Glutamatergic neuron (in vitro differentiated cells): Measurements from ENCODE around the gene VPS16. TPM values are rescaled to one million over a fixed set of nuclear protein-coding genes. Genes with fewer than 3 reads are reported as not detected.

ENCODE experiments used
- DNase-seq: peaks from one replicate; pipeline ENCODE4 v3.0.0; 2022
- H3K27ac Mint-ChIP-seq: one replicate; pipeline ENCODE4 v1.8.0; 2020; ENCODE audit warnings: mild to moderate bottlenecking, mixed read lengths, inconsistent platforms; ENCODE audit not compliant: unreplicated experiment
- H3K27me3 Mint-ChIP-seq: one replicate; pipeline ENCODE4 v1.8.0; 2020; ENCODE audit warnings: mild to moderate bottlenecking, moderate library complexity, mixed read lengths, inconsistent platforms; ENCODE audit not compliant: unreplicated experiment
- H3K36me3 Mint-ChIP-seq: one replicate; pipeline ENCODE4 v1.8.0; 2020; ENCODE audit warnings: mild to moderate bottlenecking, mixed read lengths, inconsistent platforms; ENCODE audit not compliant: unreplicated experiment
- H3K4me1 Mint-ChIP-seq: one replicate; pipeline ENCODE4 v1.8.0; 2020; ENCODE audit warnings: mild to moderate bottlenecking, low read depth, mixed read lengths, inconsistent platforms; ENCODE audit not compliant: unreplicated experiment
- H3K4me3 Mint-ChIP-seq: one replicate; pipeline ENCODE4 v1.8.0; 2020; ENCODE audit warnings: mild to moderate bottlenecking, mixed read lengths, inconsistent platforms; ENCODE audit not compliant: unreplicated experiment
- H3K9me3 Mint-ChIP-seq: one replicate; pipeline ENCODE4 v1.8.0; 2020; ENCODE audit warnings: mild to moderate bottlenecking, moderate library complexity, mixed read lengths, inconsistent platforms; ENCODE audit not compliant: unreplicated experiment
- total RNA-seq: library from RNA; stranded (reverse); fragmentation: NEBNext Ultra II Directional; extraction: Animal tissue kit (Norgen Biotek cat#: 25700); gene quantifications from one replicate; pipeline ENCODE4 v1.2.1, GENCODE V29; 2021; ENCODE audit not compliant: unreplicated experiment
- TF ChIP-seq, protein P1 (sequence below): fragments of 200-600 bp; sonication (generic); IDR thresholded peaks from one replicate; pipeline ENCODE4 v1.5.0; 2021; ENCODE audit not compliant: partially characterized antibody, unreplicated experiment

The VPS16 gene
- total RNA-seq, 1 donor from 2014 or later = 46.3 TPM

DNA sequence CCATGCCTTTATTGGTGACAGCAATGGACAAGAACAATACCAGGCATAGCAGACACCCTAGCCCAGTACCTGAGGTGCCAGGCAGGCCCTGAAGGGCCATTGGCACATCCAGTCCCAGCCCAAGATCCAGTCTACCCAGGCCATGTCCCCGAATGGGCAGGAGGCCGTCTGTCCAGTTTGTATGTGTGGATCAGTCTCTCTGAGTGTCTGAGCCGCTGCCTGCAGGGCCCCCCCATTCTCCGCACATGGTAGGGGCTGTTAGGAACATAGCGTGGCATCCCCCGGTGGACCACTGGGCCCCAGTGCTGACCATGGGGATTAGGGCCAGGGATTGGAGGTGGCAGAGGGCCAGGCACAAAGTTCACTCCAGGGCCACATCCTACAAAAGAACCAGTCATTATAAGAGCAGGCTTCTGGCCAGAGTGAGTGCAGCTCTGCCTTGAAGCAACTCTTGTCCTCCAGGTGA, 5.2 kb upstream of the VPS16 start:
- TF ChIP-seq, protein P1, sequence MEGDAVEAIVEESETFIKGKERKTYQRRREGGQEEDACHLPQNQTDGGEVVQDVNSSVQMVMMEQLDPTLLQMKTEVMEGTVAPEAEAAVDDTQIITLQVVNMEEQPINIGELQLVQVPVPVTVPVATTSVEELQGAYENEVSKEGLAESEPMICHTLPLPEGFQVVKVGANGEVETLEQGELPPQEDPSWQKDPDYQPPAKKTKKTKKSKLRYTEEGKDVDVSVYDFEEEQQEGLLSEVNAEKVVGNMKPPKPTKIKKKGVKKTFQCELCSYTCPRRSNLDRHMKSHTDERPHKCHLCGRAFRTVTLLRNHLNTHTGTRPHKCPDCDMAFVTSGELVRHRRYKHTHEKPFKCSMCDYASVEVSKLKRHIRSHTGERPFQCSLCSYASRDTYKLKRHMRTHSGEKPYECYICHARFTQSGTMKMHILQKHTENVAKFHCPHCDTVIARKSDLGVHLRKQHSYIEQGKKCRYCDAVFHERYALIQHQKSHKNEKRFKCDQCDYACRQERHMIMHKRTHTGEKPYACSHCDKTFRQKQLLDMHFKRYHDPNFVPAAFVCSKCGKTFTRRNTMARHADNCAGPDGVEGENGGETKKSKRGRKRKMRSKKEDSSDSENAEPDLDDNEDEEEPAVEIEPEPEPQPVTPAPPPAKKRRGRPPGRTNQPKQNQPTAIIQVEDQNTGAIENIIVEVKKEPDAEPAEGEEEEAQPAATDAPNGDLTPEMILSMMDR = no peak
- no peak for DNase-seq
- Mint-ChIP-seq H3K36me3 (peaks cover 10% of the 10 kb centered on the region), H3K4me3 (no peak overlapping the region), H3K9me3 (peaks cover 2% of the 10 kb centered on the region), H3K27me3 (peaks cover 3% of the 10 kb centered on the region), H3K4me1 (no peaks in the 10 kb centered on the region), H3K27ac (no peak overlapping the region)

DNA sequence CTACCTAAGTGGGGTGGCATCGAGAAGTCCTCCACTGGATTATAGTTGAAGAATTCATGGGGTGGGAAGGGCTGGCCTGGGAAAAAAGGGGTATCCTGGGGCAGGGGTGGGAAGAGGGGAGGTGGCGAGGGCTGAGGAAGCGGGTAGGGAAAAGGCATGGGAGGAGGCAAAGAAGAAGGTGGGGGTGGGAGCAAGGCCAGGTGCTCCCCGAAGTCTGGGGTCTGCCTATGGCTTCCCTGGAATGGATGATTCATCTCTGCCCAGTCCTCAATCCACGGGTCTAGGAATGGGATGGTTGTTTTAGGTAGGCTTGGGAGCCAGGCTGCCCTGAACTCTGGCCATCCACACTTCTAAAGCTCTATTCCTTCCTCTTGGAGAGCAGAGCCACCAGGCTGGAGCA, 4.5 kb upstream of the VPS16 start:
- peaks cover 10% of the 10 kb centered on the region for H3K36me3 Mint-ChIP-seq
- peaks cover 3% of the 10 kb centered on the region for H3K27me3 Mint-ChIP-seq
- H3K9me3 Mint-ChIP-seq = peaks cover 2% of the 10 kb centered on the region
- no peak overlapping the region for H3K27ac Mint-ChIP-seq
- no peaks in the 10 kb centered on the region for H3K4me1 Mint-ChIP-seq
- TF ChIP-seq, protein P1 = no peak
- DNase-seq = no peak
- no peak overlapping the region for H3K4me3 Mint-ChIP-seq

DNA sequence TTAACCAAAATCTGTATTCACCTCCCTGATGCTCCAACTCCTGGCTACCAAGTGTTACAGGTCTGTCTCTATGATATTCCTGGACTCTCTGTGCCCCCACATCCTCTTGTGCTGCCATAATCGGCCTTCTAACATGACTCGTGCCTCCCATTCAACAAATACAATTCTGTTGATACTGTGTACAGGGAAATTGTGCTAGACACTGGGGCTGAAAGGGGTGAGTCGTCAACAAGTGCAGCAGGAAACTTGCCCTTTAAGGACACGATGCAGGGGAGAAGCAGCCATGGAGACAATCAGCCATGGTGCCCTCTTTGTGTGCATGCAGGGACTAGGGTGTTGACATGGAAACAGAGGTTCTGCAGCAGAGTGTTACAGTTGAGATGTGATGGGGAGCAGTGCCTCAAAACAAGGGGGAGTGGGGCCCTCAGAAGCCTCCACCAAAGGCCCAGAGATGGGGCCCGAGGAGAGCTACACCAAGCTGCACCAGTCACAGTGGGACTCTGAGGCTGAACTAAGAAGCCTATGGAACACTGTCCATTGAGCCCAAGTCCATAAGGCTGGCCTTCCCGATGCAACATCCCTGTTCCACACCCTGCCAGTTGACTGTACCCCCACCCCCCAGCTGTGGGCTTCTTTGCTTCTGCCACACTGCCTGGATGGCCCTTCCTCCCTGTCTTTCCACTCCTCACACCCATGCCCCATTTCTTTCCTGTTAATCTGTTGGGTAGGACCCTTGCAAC, 3.2 kb upstream of the VPS16 start:
- H3K27me3 Mint-ChIP-seq = peaks cover 6% of the 10 kb centered on the region

DNA sequence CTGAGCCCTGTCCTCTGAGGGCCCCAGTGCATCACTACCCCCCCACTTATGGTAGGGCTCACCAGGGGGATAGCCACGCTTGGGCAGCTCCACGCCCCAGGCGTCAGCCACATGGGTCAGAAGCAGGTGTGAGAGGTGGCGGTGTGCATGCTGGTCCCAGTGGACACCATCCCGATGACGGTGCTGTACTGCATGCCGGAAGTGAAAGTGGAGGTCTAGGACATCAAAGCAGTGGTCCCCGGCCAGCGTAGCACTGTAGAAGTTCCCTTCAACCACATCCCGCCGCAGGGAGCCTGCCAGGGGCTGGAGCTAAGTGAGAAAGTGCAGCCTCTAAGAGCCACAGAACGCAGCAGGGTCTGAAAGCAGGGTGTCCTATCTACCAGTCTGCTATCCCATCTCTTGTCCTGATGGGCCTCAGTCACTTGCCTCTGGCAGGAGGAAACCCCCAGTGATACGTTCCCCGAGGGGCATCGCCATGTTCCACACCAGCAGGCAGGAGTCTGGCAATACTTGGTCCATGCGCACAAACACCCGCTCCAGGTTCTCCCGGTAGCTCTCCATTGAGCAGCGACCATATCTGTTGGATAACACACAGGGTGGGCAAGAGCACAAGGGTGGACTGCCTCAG, 2.3 kb upstream of the VPS16 start:
- H3K9me3 Mint-ChIP-seq = peaks cover 2% of the 10 kb centered on the region
- peaks cover 10% of the 10 kb centered on the region for H3K36me3 Mint-ChIP-seq
- no peak for DNase-seq
- H3K4me1 Mint-ChIP-seq = peaks cover 4% of the 10 kb centered on the region
- TF ChIP-seq, protein P1 = no peak
- H3K27ac Mint-ChIP-seq = no peak overlapping the region
- H3K27me3 Mint-ChIP-seq = peaks cover 6% of the 10 kb centered on the region
- no peak overlapping the region for H3K4me3 Mint-ChIP-seq

More for the DNA sequence above, 3.2 kb upstream of the VPS16 start:
- Mint-ChIP-seq H3K4me1 (peaks cover 4% of the 10 kb centered on the region), H3K9me3 (peaks cover 2% of the 10 kb centered on the region), H3K27ac (no peak overlapping the region), H3K36me3 (peaks cover 10% of the 10 kb centered on the region), H3K4me3 (no peak overlapping the region)
- TF ChIP-seq, protein P1 = no peak
- DNase-seq = no peak
